WERI-Rb-1 (cell line): ENCODE results near the gene DNM2.

Experiments
- DNase-seq: peaks from one replicate; pipeline ENCODE4 v3.0.0-alpha.2; 2020
- H3K27ac ChIP-seq: fragments of 250-450 bp; sonication (Bioruptor Pico); 2 replicates; pipeline ENCODE4 v1.5.1; 2020; ENCODE audit warnings: mild to moderate bottlenecking, moderate library complexity
- H3K27me3 ChIP-seq: fragments of 250-450 bp; sonication (Bioruptor Pico); 2 replicates; pipeline ENCODE4 v1.5.1; 2021; ENCODE audit warnings: mild to moderate bottlenecking, low read depth, moderate library complexity; ENCODE audit not compliant: insufficient read depth, severe bottlenecking
- H3K36me3 ChIP-seq: fragments of 250-450 bp; sonication (Bioruptor Pico); 2 replicates; pipeline ENCODE4 v1.5.1; 2020; ENCODE audit warnings: mild to moderate bottlenecking, moderate library complexity
- H3K4me3 ChIP-seq: 2 replicates; pipeline ENCODE4 v1.5.1; 2011; ENCODE audit warnings: low read depth, mild to moderate bottlenecking, control low read depth, low read length
- H3K9me3 ChIP-seq: fragments of 250-450 bp; sonication (Bioruptor Pico); 2 replicates; pipeline ENCODE4 v1.5.1; 2021; ENCODE audit warnings: mild to moderate bottlenecking, moderate library complexity; ENCODE audit not compliant: severe bottlenecking
- CTCF ChIP-seq: IDR thresholded peaks from 2 replicates; pipeline ENCODE4 v1.5.1; 2011; ENCODE audit warnings: low read depth, mild to moderate bottlenecking, control low read depth, inconsistent platforms, low read length

DNM2 gene

GRCh38 chr19:10838377-10838776 is 120.5 kb downstream of the DNM2 start:
- Histone ChIP-seq H3K27me3 (no peaks in the 10 kb centered on the region), H3K27ac (no peak overlapping the region), H3K4me3 (no peak overlapping the region), H3K9me3 (peaks cover 10% of the 10 kb centered on the region), H3K36me3 (peaks cover 17% of the 10 kb centered on the region)
- no peak for DNase-seq
- TF ChIP-seq CTCF = no peak

- peaks cover 10% of the 10 kb centered on the region for H3K9me3 ChIP-seq
- no peak overlapping the region for H3K27ac ChIP-seq
- DNase-seq = no peak
- H3K4me3 ChIP-seq = no peak overlapping the region
- no peaks in the 10 kb centered on the region for H3K27me3 ChIP-seq
- no peak for TF ChIP-seq CTCF
- H3K36me3 ChIP-seq = peaks cover 9% of the 10 kb centered on the region
Measured at GRCh38 chr19:10839114-10840050, 121.5 kb downstream of the DNM2 start.

GRCh38 chr19:10842788-10843187 is 124.9 kb downstream of the DNM2 start:
- no peaks in the 10 kb centered on the region for H3K36me3 ChIP-seq
- H3K4me3 ChIP-seq = no peak overlapping the region
- H3K27ac ChIP-seq = no peak overlapping the region
- no peaks in the 10 kb centered on the region for H3K27me3 ChIP-seq
- H3K9me3 ChIP-seq = peaks cover 12% of the 10 kb centered on the region
- no peak for DNase-seq
- no peak for TF ChIP-seq CTCF

GRCh38 chr19:10846500-10847202 is 128.8 kb downstream of the DNM2 start:
- no peak overlapping the region for H3K27ac ChIP-seq
- H3K36me3 ChIP-seq = no peaks in the 10 kb centered on the region
- TF ChIP-seq CTCF = no peak
- no peak overlapping the region for H3K4me3 ChIP-seq
- no peak for DNase-seq
- H3K27me3 ChIP-seq = no peaks in the 10 kb centered on the region
- peaks cover 9% of the 10 kb centered on the region for H3K9me3 ChIP-seq

GRCh38 chr19:10848230-10848856 is 130.5 kb downstream of the DNM2 start, which contains the start of gene C19orf38:
TSS of gene C19orf38 (plus strand) at chr19:10848415. CDS start at chr19:10848509, 94 bp downstream.
- no peaks in the 10 kb centered on the region for H3K36me3 ChIP-seq
- no peak for TF ChIP-seq CTCF
- no peak within 1 kb of the TSS for H3K27ac ChIP-seq
- no peak within 1 kb of the TSS for H3K4me3 ChIP-seq
- H3K9me3 ChIP-seq = peaks cover 9% of the 10 kb centered on the region
- no peak for DNase-seq
- no peaks in the 10 kb centered on the region for H3K27me3 ChIP-seq
